COLO829 (cell line): ENCODE results near the gene SEC22B.
"Not testable (repeated sequence)": the region's sequence is repeated elsewhere in the genome, so short reads cannot be mapped to it uniquely, and the experiment has no call there.

Source experiments
- DNase-seq: peaks from one replicate; pipeline ENCODE4 v3.0.0; 2012; ENCODE audit warnings: low spot score

The SEC22B gene

DNA sequence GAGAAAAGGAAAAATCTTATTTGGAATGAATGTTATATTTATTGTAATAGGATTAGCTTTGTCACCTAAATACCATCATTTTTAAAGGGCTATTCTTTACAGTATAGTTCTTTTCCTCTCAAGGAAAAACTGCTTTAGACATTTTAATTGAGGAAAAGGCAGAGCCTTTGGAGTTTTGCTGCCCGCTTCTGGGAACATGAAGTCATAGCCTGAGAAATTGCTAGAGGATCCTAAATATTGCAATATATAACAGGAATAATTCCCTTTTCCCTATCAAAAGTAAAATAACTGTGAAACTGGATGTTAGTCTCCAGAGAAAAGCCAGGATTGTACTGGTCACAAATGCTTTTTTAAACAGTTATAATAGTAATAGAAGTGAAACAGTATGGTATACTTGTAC lies 30.5 kb downstream of the SEC22B start:
- not testable (repeated sequence) for DNase-seq

DNA sequence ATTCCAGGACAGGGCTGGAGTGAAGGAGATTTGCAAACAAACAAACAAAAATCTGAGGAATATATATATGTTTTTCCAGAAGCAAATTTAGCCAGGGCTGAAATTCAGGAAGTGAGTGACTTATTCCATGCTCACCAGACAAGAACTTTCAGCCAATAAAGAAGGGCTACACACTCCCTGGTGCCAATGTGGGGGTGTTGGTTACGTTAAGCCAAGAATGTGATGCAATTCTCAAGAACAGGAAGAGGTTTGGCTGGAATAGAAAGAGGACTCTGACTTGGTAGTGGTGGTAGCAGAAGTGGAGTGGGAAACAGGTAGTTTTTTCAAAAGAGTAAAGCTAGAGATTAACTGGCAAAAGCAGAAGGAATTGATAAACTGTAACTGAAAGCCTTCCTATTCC lies 31.7 kb downstream of the SEC22B start:
- not testable (repeated sequence) for DNase-seq

GRCh38 chr1:120144169-120144568 lies 32.2 kb downstream of the SEC22B start:
- DNase-seq, result not testable (repeated sequence)

DNA sequence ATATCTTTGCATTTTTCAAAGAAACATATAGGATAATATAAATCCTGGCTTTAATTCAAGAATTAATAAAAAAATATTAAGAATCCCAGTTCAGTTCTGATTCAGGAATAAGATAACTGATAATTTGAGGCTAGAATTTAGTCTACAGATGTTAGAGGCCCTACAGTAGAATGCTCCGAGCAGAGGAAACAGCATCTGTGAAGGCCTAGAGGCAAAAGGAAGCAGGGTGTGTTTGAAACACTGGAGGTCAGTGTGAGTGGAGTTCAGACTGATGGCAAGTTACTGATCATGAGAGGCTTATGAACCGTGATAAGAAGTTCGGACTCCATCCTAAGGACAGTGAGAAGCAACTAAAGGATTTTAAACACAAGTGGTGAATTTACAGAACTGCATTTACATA lies 33.0 kb downstream of the SEC22B start:
- not testable (repeated sequence) for DNase-seq

DNA sequence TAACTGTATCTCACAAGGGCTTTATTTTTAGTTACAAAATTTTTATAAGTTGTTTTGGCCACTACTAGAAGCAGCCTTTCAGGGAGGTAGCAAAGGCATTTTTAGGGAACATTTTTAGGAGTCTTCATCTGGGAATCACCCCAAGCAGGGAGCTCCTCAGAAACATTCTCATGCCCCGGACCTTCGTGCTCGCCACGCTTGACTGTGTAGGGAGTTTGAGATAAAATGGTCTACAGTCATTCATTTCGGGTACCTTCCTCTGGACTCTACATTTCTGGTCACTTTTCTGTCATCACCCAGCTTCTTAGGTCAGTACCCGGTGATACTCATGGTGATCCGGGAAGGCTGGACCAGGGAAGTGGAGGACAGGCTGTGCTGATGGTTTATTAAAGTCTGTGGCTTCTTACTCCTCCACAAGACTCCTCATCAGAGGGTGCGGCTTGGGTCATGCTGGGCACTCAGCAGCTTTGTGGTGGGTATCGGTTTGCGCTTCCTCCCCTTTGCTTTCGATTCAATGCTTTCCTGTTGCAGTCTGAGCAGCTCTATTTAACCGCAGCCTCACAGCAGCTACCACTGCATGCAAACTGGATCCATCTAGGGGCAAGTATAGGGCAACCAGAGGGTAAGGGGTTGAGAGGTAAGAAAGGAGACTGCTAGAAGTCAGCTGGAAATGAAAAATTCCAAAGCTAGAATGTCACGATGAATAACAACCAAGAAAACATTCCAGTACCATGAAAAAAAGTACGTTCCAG lies 33.6 kb downstream of the SEC22B start:
- not testable (repeated sequence) for DNase-seq

DNA sequence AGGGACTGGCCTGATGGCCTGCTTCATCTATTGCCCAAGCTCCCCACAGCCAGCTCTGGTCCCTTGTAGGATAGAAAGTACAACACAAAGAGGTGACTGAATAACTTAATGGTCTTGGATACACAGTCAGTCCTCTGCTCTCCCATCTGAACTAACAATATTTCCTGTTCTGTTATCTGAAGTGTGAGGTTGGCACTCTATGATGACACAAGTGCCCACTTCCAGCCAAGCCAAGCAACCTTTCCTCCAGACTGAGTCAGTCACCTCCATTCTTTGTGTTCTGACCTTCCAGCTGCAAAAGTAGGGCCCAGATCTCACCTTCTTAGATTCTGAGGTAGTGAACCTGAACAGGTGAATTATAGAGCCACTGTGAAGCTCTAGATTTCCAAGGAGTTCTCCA lies 34.5 kb downstream of the SEC22B start:
- DNase-seq, result not testable (repeated sequence)

- not testable (repeated sequence) for DNase-seq
Observed at GRCh38 chr1:120140656-120141265, 35.6 kb downstream of the SEC22B start.

- not testable (repeated sequence) for DNase-seq
Observed at GRCh38 chr1:120136086-120136485, 40.2 kb downstream of the SEC22B start.

DNA sequence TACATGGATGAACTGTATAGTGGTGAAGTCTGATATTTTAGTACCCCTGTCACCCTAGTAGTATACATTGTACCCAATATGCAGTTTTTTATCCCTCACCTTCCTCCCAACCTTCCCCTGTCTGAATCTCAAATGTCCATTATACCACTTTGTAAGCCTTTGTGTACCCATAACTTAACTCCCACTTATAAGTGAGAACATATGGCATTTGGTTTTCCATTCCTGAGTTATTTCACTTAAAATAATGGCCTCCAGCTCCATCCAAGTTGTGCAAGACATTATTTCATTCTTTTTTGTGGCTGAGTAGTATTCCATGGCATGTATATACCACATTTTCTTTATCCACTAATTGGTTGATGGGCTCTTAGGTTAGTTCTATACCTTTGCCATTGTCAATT lies 42.4 kb downstream of the SEC22B start:
- not testable (repeated sequence) for DNase-seq

- DNase-seq, result no peak
Observed at GRCh38 chr1:120133228-120133927, 42.9 kb downstream of the SEC22B start.

DNA sequence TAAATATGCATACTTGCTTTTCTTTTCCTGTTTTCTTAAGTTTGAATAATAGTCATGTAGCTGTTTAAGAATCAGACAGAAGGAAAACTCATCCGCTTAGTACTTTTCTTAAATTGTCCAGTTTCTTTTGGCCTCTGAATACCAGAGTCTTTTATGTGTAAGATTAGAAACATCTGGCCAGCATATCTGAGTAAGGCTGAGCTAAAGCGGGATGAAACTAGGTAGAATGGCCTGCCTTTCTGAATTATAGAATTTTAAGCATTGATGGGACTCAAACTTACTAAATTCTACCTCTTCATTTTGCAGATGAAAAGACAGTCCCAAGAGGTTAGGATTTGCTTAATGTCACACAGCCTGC lies 43.9 kb downstream of the SEC22B start:
- not testable (repeated sequence) for DNase-seq

DNA sequence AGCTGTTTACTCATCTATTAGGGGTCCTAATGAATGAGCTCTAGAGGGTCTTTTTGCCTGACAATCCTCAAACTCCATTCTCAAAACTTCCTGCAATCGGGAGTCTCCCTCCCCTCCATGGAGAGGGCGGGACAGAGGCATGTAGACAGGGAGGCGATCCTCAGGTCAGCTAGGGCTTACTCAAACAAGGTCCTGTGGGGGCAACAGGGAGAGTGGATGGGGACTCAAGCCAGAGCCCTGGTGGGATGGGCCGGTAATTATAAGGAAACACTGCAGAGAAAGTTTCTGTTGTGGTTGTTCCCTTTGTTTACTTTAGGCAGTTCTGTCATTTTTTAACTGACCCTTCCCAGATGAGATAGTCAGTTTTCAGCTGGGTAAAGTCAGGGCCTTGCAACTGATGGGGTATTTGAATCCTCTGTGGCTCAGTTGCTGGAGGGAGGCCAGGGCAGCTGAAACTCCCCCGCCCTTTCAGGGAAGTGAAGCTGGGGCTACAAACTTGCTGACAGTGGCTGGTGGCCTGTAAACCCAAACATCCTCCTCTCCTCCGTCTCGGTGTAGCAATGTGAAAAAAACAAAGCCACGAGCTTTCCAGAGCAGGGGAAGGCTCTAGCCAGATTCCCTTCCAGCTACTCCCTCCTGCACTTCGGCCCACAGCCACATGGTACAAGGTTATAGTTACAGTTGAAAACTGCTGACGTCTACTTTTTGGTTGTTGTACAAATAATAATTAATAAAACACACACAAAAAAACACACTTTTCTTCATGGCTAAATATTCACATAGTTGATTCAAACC lies 44.5 kb downstream of the SEC22B start:
- not testable (repeated sequence) for DNase-seq

DNA sequence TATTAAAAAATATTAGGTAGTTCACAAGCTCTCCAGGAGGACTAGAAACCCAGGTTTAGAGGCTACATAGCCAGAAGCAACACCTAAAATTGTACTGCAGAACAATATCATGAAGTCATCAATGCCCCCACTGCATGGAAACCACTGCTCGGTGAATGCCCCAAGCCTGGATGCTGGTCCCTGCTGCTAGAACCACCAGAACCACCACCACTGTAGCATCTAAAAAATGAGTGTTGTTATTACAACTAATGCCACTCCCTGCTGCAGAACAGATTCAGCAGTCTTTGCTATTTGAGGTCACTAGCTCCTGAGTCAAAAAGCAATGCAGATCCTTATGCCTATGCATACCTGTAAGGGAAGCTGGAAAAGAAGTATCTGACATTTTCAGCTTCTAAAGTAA lies 48.4 kb downstream of the SEC22B start:
- not testable (repeated sequence) for DNase-seq

GRCh38 chr1:120126216-120126615 lies 50.1 kb downstream of the SEC22B start:
- not testable (repeated sequence) for DNase-seq

DNA sequence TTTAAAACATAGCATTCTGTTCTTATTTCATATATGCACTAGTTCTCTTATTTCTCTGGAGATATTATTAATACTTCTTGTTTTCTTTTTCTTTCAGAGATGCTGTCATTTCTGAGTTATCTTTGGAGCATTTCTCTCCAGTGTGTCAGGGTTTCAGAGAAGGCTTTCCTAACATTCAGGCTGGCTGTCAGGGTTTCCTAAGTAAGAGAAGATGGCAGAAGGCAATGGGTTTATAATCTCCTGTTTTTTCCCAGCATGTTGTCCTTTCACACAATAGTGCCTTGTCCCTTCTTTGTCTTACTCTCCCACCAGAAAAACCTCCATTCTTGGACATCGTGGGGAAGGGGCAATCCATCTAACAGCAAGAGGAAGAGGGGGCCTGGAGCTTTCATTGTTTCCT lies 51.7 kb downstream of the SEC22B start:
- DNase-seq, result not testable (repeated sequence)

DNA sequence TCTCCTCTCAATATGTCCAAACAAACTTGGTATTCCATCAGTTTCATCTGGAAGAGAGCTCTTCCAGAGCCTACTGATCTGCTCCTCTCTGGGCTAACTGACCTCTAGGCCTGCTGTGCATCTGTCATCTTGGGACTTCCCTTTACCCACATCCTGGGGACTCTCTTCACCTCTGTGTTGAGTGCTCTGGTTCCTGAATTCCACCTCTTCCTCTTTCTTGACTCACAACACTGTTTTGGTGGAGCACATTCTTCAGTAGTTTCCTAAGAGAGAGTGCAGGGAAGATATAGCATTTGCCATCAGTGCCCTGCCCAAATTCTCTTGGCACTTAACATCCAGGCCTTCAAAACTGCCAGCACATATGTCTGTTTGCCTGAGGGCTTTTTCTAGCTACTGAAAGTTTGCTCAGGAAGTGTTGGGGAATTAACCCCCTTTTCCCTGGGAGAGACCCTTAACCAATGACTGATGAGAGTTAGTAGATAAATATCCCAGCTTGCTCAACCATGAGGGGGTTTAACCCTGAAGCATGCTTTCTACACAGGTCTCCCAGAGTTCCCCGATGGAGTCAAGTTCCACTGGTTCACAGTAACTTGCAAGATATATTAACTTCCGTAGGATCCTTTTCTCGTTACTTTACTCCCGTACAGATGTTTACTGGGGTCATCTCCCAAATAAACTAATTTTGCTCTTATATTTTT lies 52.4 kb downstream of the SEC22B start:
- DNase-seq, result not testable (repeated sequence)

GRCh38 chr1:120122262-120122893 lies 53.9 kb downstream of the SEC22B start:
- not testable (repeated sequence) for DNase-seq

DNA sequence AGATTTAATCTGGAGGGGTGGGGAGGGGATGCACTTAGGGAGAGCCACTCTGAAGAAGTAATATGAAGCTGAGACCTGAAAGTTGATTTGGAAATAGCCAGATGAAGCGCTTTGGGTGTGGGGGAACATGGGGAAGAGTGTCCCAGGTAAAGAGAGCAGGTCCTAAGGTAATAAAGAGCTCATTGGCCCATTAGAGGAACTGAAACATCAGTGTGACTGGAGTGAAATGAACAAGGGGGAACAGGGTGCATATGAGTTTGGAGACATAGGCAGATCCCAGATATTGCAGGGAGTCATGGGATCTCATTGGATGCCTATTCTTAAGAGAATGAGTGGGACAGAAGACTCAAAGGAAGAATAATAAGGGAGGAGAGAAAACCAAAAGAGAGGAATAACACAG lies 54.5 kb downstream of the SEC22B start:
- DNase-seq, result not testable (repeated sequence)

DNA sequence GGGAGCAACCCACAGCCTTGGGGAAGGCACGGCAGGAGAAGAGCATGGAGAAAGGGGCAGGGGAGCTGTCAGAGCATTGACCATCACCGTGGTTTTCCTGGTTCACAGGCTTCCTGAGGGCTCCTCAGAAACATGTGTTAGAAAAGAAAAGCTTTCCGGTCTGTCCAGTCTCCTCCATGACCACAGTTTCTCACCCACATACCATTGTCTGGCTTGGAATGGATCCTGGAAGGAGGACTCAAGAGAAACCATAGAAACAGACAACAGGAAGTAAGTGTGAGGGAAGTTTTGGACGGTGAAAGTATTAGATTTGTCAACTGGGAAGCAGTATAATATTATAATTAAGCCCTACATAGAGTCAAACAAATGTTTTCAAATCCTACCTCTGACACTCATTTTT lies 55.8 kb downstream of the SEC22B start:
- not testable (repeated sequence) for DNase-seq

DNA sequence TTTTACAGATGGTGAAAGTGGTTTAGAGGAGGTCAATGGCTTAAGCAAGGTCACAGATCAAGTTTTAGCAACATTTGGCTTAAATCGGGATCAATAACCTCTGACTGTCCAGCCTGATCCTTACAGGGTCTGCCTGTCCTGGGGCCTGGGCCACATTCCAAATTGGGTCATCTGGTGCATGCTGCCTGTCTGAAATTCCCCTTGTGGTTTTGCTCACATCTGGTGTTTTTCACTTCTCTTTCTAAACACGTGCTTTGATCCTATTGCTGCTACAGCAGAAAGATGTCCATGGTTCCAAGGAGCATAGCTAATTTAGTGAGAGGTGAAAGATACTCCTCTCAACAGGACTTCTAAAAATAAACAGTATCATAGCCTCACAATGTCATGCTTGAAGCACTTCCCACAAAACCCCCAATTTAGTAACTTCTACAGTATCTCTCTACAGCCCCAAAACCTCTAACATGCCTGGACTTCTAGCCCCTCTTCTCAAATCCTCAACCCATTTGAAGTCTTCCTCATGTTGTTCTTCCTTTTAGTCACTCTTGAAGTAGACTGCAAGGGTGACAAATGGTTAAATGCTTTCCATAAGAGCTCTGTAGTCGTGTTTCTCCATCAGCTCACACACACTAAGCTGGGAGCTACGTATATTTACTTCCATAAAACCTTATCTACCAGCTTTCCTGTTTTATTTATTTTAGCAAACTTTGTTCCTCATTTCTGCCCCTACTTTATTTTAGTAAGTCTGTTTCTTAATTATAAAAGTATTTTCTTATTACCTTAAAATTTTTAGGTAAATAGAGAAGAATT lies 58.7 kb downstream of the SEC22B start:
- not testable (repeated sequence) for DNase-seq
